K562 (cell line): ENCODE data around the gene CTXND1.

Experiments used
- ATF4 ChIP-seq: fragments of 450-650 bp; formaldehyde crosslinking; IDR thresholded peaks from 2 replicates; pipeline ENCODE4 v1.4.0; 2022; ENCODE audit warnings: mild to moderate bottlenecking, moderate library complexity
- FOXA1 ChIP-seq: fragments of 450-650 bp; IDR thresholded peaks from 2 replicates; pipeline ENCODE4 v1.6.1; 2016; ENCODE audit warnings: mild to moderate bottlenecking, borderline replicate concordance
- FOXM1 ChIP-seq, 2 experiments: fragments of 450-650 bp in 1 of 2; sonication (generic) in 1 of 2; formaldehyde crosslinking in 1 of 2; IDR thresholded peaks; 2 replicates each; pipeline versions ENCODE4 v1.6.1 to v1.9.0; 2017 to 2022; ENCODE audit warnings: low read depth in 2 of 2, mild to moderate bottlenecking in 2 of 2, missing genetic modification reagents in 1 of 2, moderate library complexity in 1 of 2
- KLF13 ChIP-seq: fragments of 450-650 bp; IDR thresholded peaks from 2 replicates; pipeline ENCODE4 v1.6.1; 2016; ENCODE audit warnings: missing genetic modification characterization, low read depth, mild to moderate bottlenecking, missing compliant biosample characterization, moderate library complexity, borderline replicate concordance
- LEF1 ChIP-seq: fragments of 450-650 bp; IDR thresholded peaks from 2 replicates; pipeline ENCODE4 v1.6.1; 2016; ENCODE audit warnings: mild to moderate bottlenecking
- MYC ChIP-seq, 2 experiments: fragments of 250-450 bp in 1 of 2; sonication (Bioruptor Pico) in 1 of 2; IDR thresholded peaks; 2 replicates each; pipeline versions ENCODE4 v1.5.1 to v1.6.1; 2012 to 2021; ENCODE audit warnings: low read depth in 2 of 2, borderline replicate concordance in 1 of 2, improper control_type of control experiment in 1 of 2, low read length in 1 of 2, mild to moderate bottlenecking in 1 of 2, moderate library complexity in 1 of 2
- POLR2A ChIP-seq: fragments of 450-650 bp; conservative IDR thresholded peaks from 2 replicates; pipeline ENCODE4 v1.6.1; 2016
- RAD51 ChIP-seq: fragments of 450-650 bp; IDR thresholded peaks from 2 replicates; pipeline ENCODE4 v1.7.1; 2016; ENCODE audit warnings: low read depth, mild to moderate bottlenecking, borderline replicate concordance
- REST ChIP-seq, 2 experiments: fragments of 450-650 bp; formaldehyde crosslinking in 1 of 2; IDR thresholded peaks; 2 replicates each; pipeline versions ENCODE4 v1.4.0 to v1.6.1; 2014 to 2020; ENCODE audit warnings: mild to moderate bottlenecking in 2 of 2, borderline replicate concordance in 1 of 2, low read depth in 1 of 2
- SMC3 ChIP-seq: conservative IDR thresholded peaks from 2 replicates; pipeline ENCODE4 v1.6.1; 2011; ENCODE audit warnings: low read depth, low read length, improper control_type of control experiment; ENCODE audit not compliant: insufficient read depth
- SNRNP70 ChIP-seq: fragments of 200-400 bp; formaldehyde crosslinking; optimal IDR thresholded peaks from 2 replicates; pipeline ENCODE3; 2017; ENCODE audit warnings: low read depth, low read length
- ZBTB34 ChIP-seq: fragments of 250-450 bp; sonication (Bioruptor Pico); IDR thresholded peaks from 2 replicates; pipeline ENCODE4 v1.8.0; 2021; ENCODE audit warnings: mild to moderate bottlenecking, moderate library complexity

GRCh38 chr15:80272987-80273386 is 21.0 kb upstream of the CTXND1 start:
- TF ChIP-seq POLR2A (no peak), RAD51 (no peak), ZBTB34 (CRISPR knock-in tag) (no peak), ATF4 (CRISPR knock-in tag) (no peak), SNRNP70 (no peak), KLF13 (tag) (no peak), FOXM1 (IDR thresholded peaks at IDR 0.05; ENCODE audit: low read depth) (no peak), FOXM1 (CRISPR knock-in tag; IDR thresholded peaks at IDR 0.05; ENCODE audit: low read depth) (no peak), LEF1 (no peak), MYC (IDR thresholded peaks at IDR 0.05; ENCODE audit: low read depth, low read length) (no peak), MYC (CRISPR knock-in tag; IDR thresholded peaks at IDR 0.05; ENCODE audit: borderline replicate concordance, low read depth) (no peak), SMC3 (no peak), REST (IDR thresholded peaks at IDR 0.05; ENCODE audit: borderline replicate concordance) (no peak), REST (CRISPR knock-in tag; IDR thresholded peaks at IDR 0.05; ENCODE audit: low read depth) (no peak), FOXA1 (no peak)
